H1 (cell line): Measurements from ENCODE around the gene TNS3.

Source experiments
- CEBPB ChIP-seq: IDR thresholded peaks from 2 replicates; pipeline ENCODE4 v1.6.1; 2012; ENCODE audit warnings: low read depth, low read length
- EZH2 ChIP-seq: fragments of 200-600 bp; sonication (generic); IDR thresholded peaks from 2 replicates; pipeline ENCODE4 v1.7.1; 2012; ENCODE audit warnings: low read depth, mild to moderate bottlenecking, moderate library complexity, low read length, inconsistent platforms; ENCODE audit not compliant: severe bottlenecking
- HDAC2 ChIP-seq, 2 experiments: fragments of 300-600 bp in 1 of 2; sonication (generic) in 1 of 2; IDR thresholded peaks; 2 replicates each; pipeline ENCODE4 v1.6.1; 2011 to 2012; ENCODE audit warnings: low read depth in 2 of 2, low read length in 2 of 2, mild to moderate bottlenecking in 2 of 2, moderate library complexity in 2 of 2, borderline replicate concordance in 1 of 2, inconsistent platforms in 1 of 2
- MAFK ChIP-seq: IDR thresholded peaks from 2 replicates; pipeline ENCODE4 v1.6.1; 2012; ENCODE audit warnings: low read depth, mild to moderate bottlenecking, improper control_type of control experiment, low read length
- NRF1 ChIP-seq: IDR thresholded peaks from 2 replicates; pipeline ENCODE4 v1.6.1; 2011; ENCODE audit warnings: mild to moderate bottlenecking, low read depth, low read length, improper control_type of control experiment
- POLR2AphosphoS5 ChIP-seq: IDR thresholded peaks from 2 replicates; pipeline ENCODE4 v1.6.1; 2011; ENCODE audit warnings: low read depth, low read length
- RFX5 ChIP-seq: IDR thresholded peaks from 2 replicates; pipeline ENCODE4 v1.6.1; 2011; ENCODE audit warnings: low read depth, low read length, improper control_type of control experiment, borderline replicate concordance
- TAF1 ChIP-seq: IDR thresholded peaks from 2 replicates; pipeline ENCODE4 v1.6.1; 2011; ENCODE audit warnings: mild to moderate bottlenecking, low read depth, low read length
- ZNF274 ChIP-seq: IDR thresholded peaks from 2 replicates; pipeline ENCODE4 v1.7.0; 2012; ENCODE audit warnings: low read length, borderline replicate concordance; ENCODE audit errors: extremely low read depth
- TF ChIP-seq, protein P1 (sequence below), 3 experiments: IDR thresholded peaks; 1 replicate in 2 of 3; 2 replicates in 1 of 3; pipeline versions ENCODE4 v1.5.1 to v1.6.1; 2011; ENCODE audit warnings: low read length in 3 of 3, mild to moderate bottlenecking in 3 of 3, inconsistent platforms in 2 of 3, low read depth in 1 of 3, moderate library complexity in 1 of 3; ENCODE audit not compliant: insufficient read depth in 1 of 3; ENCODE audit errors: control extremely low read depth in 1 of 3
- TF ChIP-seq, protein P2 (sequence below): IDR thresholded peaks from 2 replicates; pipeline ENCODE4 v1.6.1; 2012; ENCODE audit warnings: inconsistent platforms

DNA sequence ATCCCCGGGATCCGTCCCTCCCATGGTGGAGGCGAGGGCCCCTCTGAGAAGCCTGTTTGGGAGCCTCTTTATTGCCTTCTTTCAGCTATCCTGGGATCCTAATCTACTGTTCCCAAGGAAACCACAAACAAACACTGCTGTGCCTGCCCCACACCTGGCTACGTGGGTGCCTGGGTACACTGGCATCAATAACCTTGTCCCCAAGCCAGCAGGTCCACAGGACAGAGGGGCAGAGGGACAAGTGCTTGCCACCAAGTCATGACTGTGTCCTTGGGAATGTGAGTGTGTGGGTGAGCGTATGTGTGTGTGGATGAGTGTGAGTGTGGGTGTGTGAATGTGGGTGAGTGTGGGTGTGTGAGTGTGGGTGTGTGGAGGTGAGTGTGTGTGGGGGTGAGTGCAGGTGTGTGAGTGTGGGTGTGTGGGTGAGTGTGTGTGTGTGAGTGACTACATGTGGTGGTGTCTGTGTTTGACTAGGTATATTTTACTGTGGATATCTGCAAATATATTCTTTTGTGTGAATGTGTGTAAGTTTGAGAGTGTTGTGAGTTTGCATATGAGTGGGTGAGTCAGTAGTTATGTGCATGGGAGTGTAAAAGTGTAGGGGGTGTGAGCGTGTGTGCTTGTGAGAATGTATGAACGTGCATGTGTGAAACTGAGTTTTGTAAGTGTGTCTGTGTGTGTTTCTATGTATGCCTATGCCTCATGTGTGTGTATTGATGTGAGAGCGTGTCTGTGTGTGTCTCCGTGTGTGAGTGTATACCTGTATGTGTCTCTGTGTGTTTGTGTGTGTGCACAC lies 96.1 kb downstream of the TNS3 start:
- TF ChIP-seq ZNF274 (no peak), RFX5 (no peak), POLR2AphosphoS5 (no peak), NRF1 (no peak), MAFK (no peak), TAF1 (no peak), EZH2 (no peak), CEBPB (no peak), HDAC2 (IDR thresholded peaks at IDR 0.05; ENCODE audit: borderline replicate concordance in 1 of 2, low read depth in 2 of 2, low read length in 2 of 2) (no peak)
- TF ChIP-seq, protein P1, sequence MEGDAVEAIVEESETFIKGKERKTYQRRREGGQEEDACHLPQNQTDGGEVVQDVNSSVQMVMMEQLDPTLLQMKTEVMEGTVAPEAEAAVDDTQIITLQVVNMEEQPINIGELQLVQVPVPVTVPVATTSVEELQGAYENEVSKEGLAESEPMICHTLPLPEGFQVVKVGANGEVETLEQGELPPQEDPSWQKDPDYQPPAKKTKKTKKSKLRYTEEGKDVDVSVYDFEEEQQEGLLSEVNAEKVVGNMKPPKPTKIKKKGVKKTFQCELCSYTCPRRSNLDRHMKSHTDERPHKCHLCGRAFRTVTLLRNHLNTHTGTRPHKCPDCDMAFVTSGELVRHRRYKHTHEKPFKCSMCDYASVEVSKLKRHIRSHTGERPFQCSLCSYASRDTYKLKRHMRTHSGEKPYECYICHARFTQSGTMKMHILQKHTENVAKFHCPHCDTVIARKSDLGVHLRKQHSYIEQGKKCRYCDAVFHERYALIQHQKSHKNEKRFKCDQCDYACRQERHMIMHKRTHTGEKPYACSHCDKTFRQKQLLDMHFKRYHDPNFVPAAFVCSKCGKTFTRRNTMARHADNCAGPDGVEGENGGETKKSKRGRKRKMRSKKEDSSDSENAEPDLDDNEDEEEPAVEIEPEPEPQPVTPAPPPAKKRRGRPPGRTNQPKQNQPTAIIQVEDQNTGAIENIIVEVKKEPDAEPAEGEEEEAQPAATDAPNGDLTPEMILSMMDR (IDR thresholded peaks at IDR 0.05; ENCODE audit: control extremely low read depth in 1 of 3, insufficient read depth in 1 of 3, low read depth in 1 of 3, low read length in 3 of 3), result no peak
- TF ChIP-seq, protein P2, sequence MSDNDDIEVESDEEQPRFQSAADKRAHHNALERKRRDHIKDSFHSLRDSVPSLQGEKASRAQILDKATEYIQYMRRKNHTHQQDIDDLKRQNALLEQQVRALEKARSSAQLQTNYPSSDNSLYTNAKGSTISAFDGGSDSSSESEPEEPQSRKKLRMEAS, result no peak
